H1 (cell line): ENCODE data around the gene UBTD1. TPM values are rescaled to one million over a fixed set of nuclear protein-coding genes. Genes with fewer than 3 reads are reported as not detected.

Source experiments
- ASH2L ChIP-seq: fragments of 200-600, 300-600 bp; sonication (generic); IDR thresholded peaks from one replicate; pipeline ENCODE4 v1.7.1; 2017; ENCODE audit warnings: low read length
- BACH1 ChIP-seq: IDR thresholded peaks from 2 replicates; pipeline ENCODE4 v1.6.1; 2012; ENCODE audit warnings: low read length, improper control_type of control experiment
- CBX8 ChIP-seq: fragments of 300-800, 300-1000 bp; sonication (generic); IDR thresholded peaks from 2 replicates; pipeline ENCODE4 v1.7.1; 2016; ENCODE audit warnings: low read depth, low read length, borderline replicate concordance
- CHD7 ChIP-seq: fragments of 300-600 bp; sonication (generic); IDR thresholded peaks from 2 replicates; pipeline ENCODE4 v1.7.1; 2012; ENCODE audit warnings: low read length, moderate library complexity, mild to moderate bottlenecking, inconsistent platforms; ENCODE audit not compliant: insufficient replicate concordance
- CREB1 ChIP-seq: IDR thresholded peaks from 2 replicates; pipeline ENCODE4 v1.6.1; 2012; ENCODE audit warnings: inconsistent platforms
- EGR1 ChIP-seq: IDR thresholded peaks from 2 replicates; pipeline ENCODE4 v1.6.1; 2011; ENCODE audit warnings: low read depth, low read length, borderline replicate concordance
- JUN ChIP-seq: IDR thresholded peaks from 2 replicates; pipeline ENCODE4 v1.6.1; 2011; ENCODE audit warnings: low read depth, mild to moderate bottlenecking, improper control_type of control experiment, low read length
- POLR2A ChIP-seq, 2 experiments: IDR thresholded peaks; 1 replicate in 1 of 2; 2 replicates in 1 of 2; pipeline ENCODE4 v1.6.1; 2011; ENCODE audit warnings: low read depth in 2 of 2, low read length in 2 of 2, mild to moderate bottlenecking in 2 of 2; ENCODE audit errors: control extremely low read depth in 1 of 2
- POLR2AphosphoS5 ChIP-seq: IDR thresholded peaks from 2 replicates; pipeline ENCODE4 v1.6.1; 2011; ENCODE audit warnings: low read depth, low read length
- RXRA ChIP-seq: IDR thresholded peaks from 2 replicates; pipeline ENCODE4 v1.6.1; 2011; ENCODE audit warnings: low read depth, mild to moderate bottlenecking, low read length, moderate library complexity; ENCODE audit not compliant: insufficient read depth
- SAP30 ChIP-seq: fragments of 300-600 bp; sonication (generic); IDR thresholded peaks from 2 replicates; pipeline ENCODE4 v1.7.1; 2012; ENCODE audit warnings: low read length, moderate library complexity, mild to moderate bottlenecking, inconsistent platforms; ENCODE audit not compliant: insufficient read depth, insufficient replicate concordance
- SIX5 ChIP-seq: IDR thresholded peaks from 2 replicates; pipeline ENCODE4 v1.6.1; 2011; ENCODE audit warnings: mild to moderate bottlenecking, low read depth, low read length
- SP4 ChIP-seq: IDR thresholded peaks from 2 replicates; pipeline ENCODE4 v1.6.1; 2012; ENCODE audit warnings: low read length, inconsistent platforms
- polyA plus RNA-seq, 7 experiments: library from polyadenylated mRNA; depleted of rRNA in 3 of 7; stranded (reverse) in 5 of 7; unstranded in 2 of 7; fragments of >200 nt in 5 of 7; fragments of 200-250 nt in 2 of 7; gene quantifications; 1 replicate in 5 of 7; 2 replicates in 1 of 7; 4 replicates in 1 of 7; pipeline versions ENCODE4 v1.2.1 to v1.2.3, GENCODE V29; 2011 to 2013; ENCODE audit warnings: missing spikeins in 2 of 7, mixed read lengths in 2 of 7
- total RNA-seq: library from RNA; stranded (reverse); fragmentation: NEBNext Ultra II Directional; extraction: Animal tissue kit (Norgen Biotek cat#: 25700); gene quantifications from 2 replicates; pipeline ENCODE4 v1.2.1, GENCODE V29; 2021

UBTD1 gene
- total and polyA plus RNA-seq, 2 of the 8 experiments (the other 6 are each of a cell fraction or from before 2014, with no cell fraction given) = 22.3 to 36.2 TPM

DNA sequence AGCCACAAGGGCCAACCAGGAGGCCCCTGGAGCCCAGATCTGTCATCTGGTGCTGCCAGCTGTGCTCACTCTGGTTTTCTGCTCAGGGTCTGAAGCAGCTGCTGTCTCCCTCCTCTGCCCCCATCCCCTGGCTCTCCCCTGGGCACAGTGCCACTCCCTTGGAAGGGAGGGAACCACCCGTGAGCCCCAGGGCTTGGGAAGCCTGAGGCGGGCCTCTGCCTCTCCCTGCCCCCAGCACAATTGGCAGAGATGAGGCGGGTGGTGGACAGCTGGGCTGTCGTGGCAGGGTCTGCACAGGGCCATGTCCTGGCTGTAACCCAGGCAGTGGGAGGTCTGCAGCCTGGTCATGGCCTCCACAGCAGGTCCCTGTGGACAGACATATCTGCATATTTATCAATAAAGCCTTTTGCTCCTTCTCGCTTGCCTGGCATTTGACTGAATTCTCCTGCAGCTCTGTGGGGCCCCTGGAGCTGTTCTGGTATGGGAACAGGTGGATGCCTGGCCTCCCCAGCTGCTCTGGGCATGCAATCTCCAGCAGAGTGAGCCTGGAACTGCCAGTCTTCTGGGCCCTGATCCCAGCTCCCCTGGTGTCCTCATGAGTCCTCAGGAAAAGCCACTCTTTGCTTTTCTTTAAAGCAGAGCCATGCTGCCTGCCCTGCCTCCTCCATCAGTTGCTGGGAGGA is 72.2 kb downstream of the UBTD1 start (continued):
- no peak for TF ChIP-seq CHD7
- no peak for TF ChIP-seq RXRA
- TF ChIP-seq CREB1 = no peak
- no peak for TF ChIP-seq POLR2A (IDR thresholded peaks at IDR 0.05; ENCODE audit: control extremely low read depth in 1 of 2, low read depth in 2 of 2, low read length in 2 of 2)
- no peak for TF ChIP-seq CBX8
- no peak for TF ChIP-seq EGR1
- no peak for TF ChIP-seq JUN
- TF ChIP-seq ASH2L = no peak
- TF ChIP-seq SP4 = no peak
- no peak for TF ChIP-seq BACH1
- no peak for TF ChIP-seq SAP30
- TF ChIP-seq SIX5 = no peak
- TF ChIP-seq POLR2AphosphoS5 = no peak
